BLaER1 treated with 17β-estradiol and CSF1 and Interleukin-3, amounts not matched to agents 10 nM and 100 nM (cell line): ENCODE data around the gene TRMT112.

Experiments used
- H3K27ac ChIP-seq, 11 experiments: shearing (Covaris generic); formaldehyde crosslinking; 2 replicates each; pipeline ENCODE4 v1.8.1; 2022
- H3K27me3 ChIP-seq, 11 experiments: shearing (Covaris generic); formaldehyde crosslinking; 2 replicates each; pipeline ENCODE4 v1.8.1; 2022
- H3K36me3 ChIP-seq, 11 experiments: shearing (Covaris generic); formaldehyde crosslinking; 2 replicates each; pipeline ENCODE4 v1.8.1; 2022
- H3K4me1 ChIP-seq, 10 experiments: shearing (Covaris generic); formaldehyde crosslinking; 2 replicates each; pipeline ENCODE4 v1.8.1; 2022
- H3K4me2 ChIP-seq, 11 experiments: shearing (Covaris generic); formaldehyde crosslinking; 2 replicates each; pipeline ENCODE4 v1.8.1; 2022
- H3K4me3 ChIP-seq, 10 experiments: shearing (Covaris generic); formaldehyde crosslinking; 2 replicates each; pipeline ENCODE4 v1.8.1; 2022
- H3K9ac ChIP-seq, 11 experiments: shearing (Covaris generic); formaldehyde crosslinking; 2 replicates each; pipeline ENCODE4 v1.8.1; 2022
- H3K9me3 ChIP-seq, 11 experiments: shearing (Covaris generic); formaldehyde crosslinking; replicated peaks in 1 of 11; 2 replicates each; pipeline ENCODE4 v1.8.1; 2022
- H4K20me1 ChIP-seq, 11 experiments: shearing (Covaris generic); formaldehyde crosslinking; 2 replicates each; pipeline ENCODE4 v1.8.1; 2022
- Cebpa-rat ChIP-seq, 11 experiments: shearing (Covaris generic); IDR thresholded peaks; 2 replicates each; pipeline ENCODE4 v1.8.1; 2022

The TRMT112 gene

DNA sequence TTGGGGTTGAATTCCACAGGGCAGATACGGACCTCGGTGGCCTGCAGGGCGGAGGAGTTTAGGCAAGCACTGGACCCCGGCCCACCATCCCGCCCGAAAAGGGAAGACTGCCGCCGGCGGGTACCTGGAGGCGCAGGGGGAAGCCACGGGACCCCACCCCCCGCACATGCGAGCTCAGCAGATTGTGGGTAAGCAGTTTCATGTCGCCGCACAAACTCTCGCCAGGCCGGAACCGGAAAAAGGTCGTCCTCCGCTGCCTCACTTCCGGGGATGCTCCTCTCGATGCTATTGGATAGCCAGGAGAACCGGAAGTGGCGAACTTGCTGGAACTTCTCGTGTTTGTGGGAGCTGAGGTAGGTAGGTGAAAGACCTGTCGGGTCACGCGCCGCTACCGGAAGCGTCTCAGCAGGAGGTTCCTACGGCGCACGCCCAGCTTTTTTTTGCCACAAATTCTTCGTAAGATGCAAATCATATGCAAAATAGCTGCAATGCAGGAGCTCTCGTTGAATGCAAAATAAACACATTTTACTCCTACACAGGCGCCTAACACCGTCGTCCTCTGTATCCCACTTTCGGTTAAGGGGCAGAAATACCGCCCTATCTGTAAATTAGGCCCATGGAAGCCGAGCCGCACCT is at the start of gene TRMT112:
Gene TRMT112, minus strand, starts transcription at position 235 of the 636 bp plus-strand sequence. Its CDS starts 33 bp downstream, at position 202.
- Histone ChIP-seq H3K4me3 (peak within 1 kb of the TSS; percentile 73 to 92 (median 81)), H4K20me1 (peaks cover 8 to 47% (median 40%) of the 10 kb centered on the region in 11 experiments; a peak in 20 of 22 replicates), H3K27ac (peak within 1 kb of the TSS; percentile 86 to 94 (median 89)), H3K4me1 (peaks cover 24 to 66% (median 46%) of the 10 kb centered on the region in 10 experiments), H3K9me3 (no peaks in the 10 kb centered on the region), H3K27me3 (no peaks in the 10 kb centered on the region), H3K4me2 (peak within 1 kb of the TSS; percentile 86 to 97 (median 94)), H3K9ac (peak within 1 kb of the TSS; percentile 81 to 94 (median 85)), H3K36me3 (peaks cover 38 to 66% (median 53%) of the 10 kb centered on the region in 11 experiments)
- TF ChIP-seq Cebpa-rat (IDR thresholded peaks at IDR 0.05) = no peak

DNA sequence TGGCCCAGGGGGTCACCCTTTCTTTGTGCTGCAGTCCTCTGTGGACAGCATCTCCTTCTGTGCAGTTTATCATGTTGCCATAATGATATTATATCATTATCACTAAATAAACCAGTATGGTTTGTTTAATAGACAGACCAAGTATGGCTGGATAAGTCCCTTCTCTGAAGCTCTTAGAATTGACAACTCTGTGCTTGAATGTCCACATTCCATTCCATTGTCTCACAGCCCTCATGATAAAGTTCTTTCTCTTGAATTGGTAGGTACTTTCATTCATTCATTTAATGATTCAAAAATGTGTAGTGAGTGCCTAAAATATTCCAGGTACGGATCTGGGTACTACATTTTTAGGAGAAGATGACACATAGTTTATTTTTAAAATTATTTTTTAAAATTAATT is 49.4 kb upstream of the TRMT112 start:
- H3K9me3 ChIP-seq = peaks cover 0 to 9% (median 5%) of the 10 kb centered on the region in 11 experiments; a peak in 7 of 22 replicates
- no peak overlapping the region for H3K27ac ChIP-seq
- H3K27me3 ChIP-seq = no peaks in the 10 kb centered on the region
- no peak for TF ChIP-seq Cebpa-rat (IDR thresholded peaks at IDR 0.05)
- H3K4me2 ChIP-seq = no peak overlapping the region
- H3K4me1 ChIP-seq = peaks cover 5 to 41% (median 33%) of the 10 kb centered on the region in 10 experiments; a peak in 19 of 20 replicates
- H4K20me1 ChIP-seq = peaks cover 0 to 9% (median 0%) of the 10 kb centered on the region in 11 experiments; a peak in 5 of 22 replicates
- no peak overlapping the region for H3K4me3 ChIP-seq
- no peak overlapping the region for H3K9ac ChIP-seq
- H3K36me3 ChIP-seq = peaks cover 75 to 90% (median 82%) of the 10 kb centered on the region in 11 experiments

DNA sequence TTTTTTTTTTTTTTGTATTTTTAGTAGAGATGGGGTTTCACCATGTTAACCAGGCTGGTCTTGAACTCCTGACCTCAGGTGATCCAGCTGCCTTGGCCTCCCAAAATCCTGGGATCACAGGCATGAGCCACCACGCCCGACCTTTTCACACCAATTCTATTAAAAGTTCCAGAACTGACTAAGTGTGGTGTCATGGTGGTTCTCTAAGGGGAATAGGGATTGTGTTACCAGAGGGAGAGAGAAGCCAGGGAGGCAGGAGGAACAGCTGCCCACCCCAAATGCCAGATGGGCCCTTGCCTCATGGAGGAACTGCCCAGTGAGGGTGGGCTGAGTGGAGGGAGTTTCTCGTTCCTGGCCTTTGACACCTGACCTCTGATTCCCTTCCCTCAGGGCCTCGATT is 47.6 kb upstream of the TRMT112 start:
- Histone ChIP-seq H3K27ac (peak overlapping the region in 4 of 11 experiments; percentile 10 to 32 (median 22); a peak in 5 of 22 replicates), H3K9me3 (peaks cover 0 to 6% (median 5%) of the 10 kb centered on the region in 11 experiments; a peak in 7 of 22 replicates), H3K27me3 (no peaks in the 10 kb centered on the region), H3K4me3 (no peak overlapping the region), H3K36me3 (peaks cover 77 to 92% (median 84%) of the 10 kb centered on the region in 11 experiments), H3K4me2 (peak overlapping the region in 8 of 11 experiments; percentile 17 to 60 (median 40); a peak in 11 of 22 replicates), H3K9ac (no peak overlapping the region; a peak in 1 of 22 replicates), H3K4me1 (peaks cover 12 to 41% (median 31%) of the 10 kb centered on the region in 10 experiments), H4K20me1 (peaks cover 0 to 20% (median 11%) of the 10 kb centered on the region in 11 experiments; a peak in 13 of 22 replicates)
- TF ChIP-seq Cebpa-rat (IDR thresholded peaks at IDR 0.05) = no peak

DNA sequence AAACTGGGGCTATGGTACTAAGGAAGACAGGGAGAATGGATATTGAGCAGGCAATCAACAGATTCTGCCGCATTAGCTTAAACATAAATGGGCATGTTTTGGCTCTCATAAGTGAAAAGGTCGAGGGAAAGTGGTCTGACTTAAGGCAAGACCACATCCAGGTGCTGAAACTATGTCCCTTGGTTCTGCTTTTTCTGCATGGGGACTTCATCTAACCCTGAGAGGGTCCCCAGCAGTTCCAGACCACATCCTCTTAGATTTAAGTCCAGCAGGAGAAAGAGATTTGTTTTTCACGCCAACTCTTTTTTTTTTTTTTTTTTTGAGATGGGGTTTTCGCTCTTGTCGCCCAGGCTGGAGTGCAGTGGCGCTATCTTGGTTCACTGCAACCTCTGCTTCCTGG is 47.1 kb upstream of the TRMT112 start:
- H3K9me3 ChIP-seq = peaks cover 0 to 2% (median 1%) of the 10 kb centered on the region in 11 experiments; a peak in 7 of 22 replicates
- no peak overlapping the region for H3K4me3 ChIP-seq
- no peak for TF ChIP-seq Cebpa-rat (IDR thresholded peaks at IDR 0.05)
- H3K36me3 ChIP-seq = peaks cover 72 to 87% (median 79%) of the 10 kb centered on the region in 11 experiments
- H3K27me3 ChIP-seq = no peaks in the 10 kb centered on the region
- H4K20me1 ChIP-seq = peaks cover 0 to 25% (median 15%) of the 10 kb centered on the region in 11 experiments; a peak in 13 of 22 replicates
- peaks cover 16 to 42% (median 35%) of the 10 kb centered on the region in 10 experiments for H3K4me1 ChIP-seq
- H3K27ac ChIP-seq = 0 out of 22 replicates have a peak overlapping the region, but pooled peaks of 1 of the 11 experiments have one; percentile 10
- H3K4me2 ChIP-seq = peak overlapping the region in 9 of 11 experiments; percentile 17 to 60 (median 38); a peak in 14 of 22 replicates
- H3K9ac ChIP-seq = no peak overlapping the region; a peak in 1 of 22 replicates

DNA sequence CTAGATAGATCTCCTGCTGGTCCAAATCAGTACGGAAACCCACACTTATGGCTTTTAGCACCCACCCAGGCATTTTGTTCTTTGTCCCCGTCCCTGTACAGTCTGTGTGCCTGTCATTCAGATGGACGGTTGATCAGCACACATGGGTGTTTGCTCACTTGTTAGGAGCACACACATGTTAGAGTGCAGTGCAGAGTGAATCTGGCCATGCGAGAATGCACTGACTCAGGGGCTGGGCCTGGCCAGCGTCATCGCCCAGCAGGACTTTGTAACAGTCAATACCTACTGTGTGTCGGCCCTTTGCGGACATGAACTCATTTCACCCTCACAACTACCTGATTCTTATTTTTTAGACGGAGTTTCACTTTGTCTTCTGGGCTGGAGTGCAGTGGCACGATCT is 45.0 kb upstream of the TRMT112 start:
- Histone ChIP-seq H3K4me1 (peaks cover 33 to 62% (median 54%) of the 10 kb centered on the region in 10 experiments), H3K36me3 (peaks cover 57 to 66% (median 62%) of the 10 kb centered on the region in 11 experiments), H3K9me3 (no peaks in the 10 kb centered on the region), H4K20me1 (peaks cover 0 to 26% (median 15%) of the 10 kb centered on the region in 11 experiments; a peak in 13 of 22 replicates), H3K4me3 (no peak overlapping the region), H3K27me3 (no peaks in the 10 kb centered on the region), H3K27ac (no peak overlapping the region), H3K4me2 (no peak overlapping the region), H3K9ac (0 out of 22 replicates have a peak overlapping the region, but pooled peaks of 1 of the 11 experiments have one; percentile 33)
- TF ChIP-seq Cebpa-rat (IDR thresholded peaks at IDR 0.05) = no peak

DNA sequence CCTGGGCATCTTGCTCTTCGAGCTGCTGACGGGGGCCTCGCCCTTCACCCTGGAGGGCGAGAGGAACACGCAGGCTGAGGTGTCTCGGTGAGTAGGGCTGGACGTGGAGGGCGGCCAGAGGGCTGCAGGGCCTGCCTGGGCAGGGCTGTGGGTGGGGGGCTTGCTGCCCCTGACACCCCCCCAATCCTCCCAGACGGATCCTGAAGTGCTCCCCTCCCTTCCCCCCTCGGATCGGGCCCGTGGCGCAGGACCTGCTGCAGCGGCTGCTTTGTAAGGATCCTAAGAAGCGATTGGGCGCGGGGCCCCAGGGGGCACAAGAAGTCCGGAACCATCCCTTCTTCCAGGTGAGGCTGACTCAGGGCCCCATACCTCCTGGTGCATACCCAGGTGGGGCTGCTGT is 44.3 kb upstream of the TRMT112 start:
- Histone ChIP-seq H3K36me3 (peaks cover 50 to 59% (median 56%) of the 10 kb centered on the region in 11 experiments), H3K4me2 (peak overlapping the region in 2 of 11 experiments; percentile 99 to 100; a peak in 2 of 22 replicates), H3K9me3 (no peaks in the 10 kb centered on the region), H3K4me3 (no peak overlapping the region), H3K9ac (no peak overlapping the region), H3K27ac (0 out of 22 replicates have a peak overlapping the region, but pooled peaks of 1 of the 11 experiments have one; percentile 7), H3K4me1 (peaks cover 39 to 68% (median 61%) of the 10 kb centered on the region in 10 experiments), H4K20me1 (peaks cover 0 to 26% (median 15%) of the 10 kb centered on the region in 11 experiments; a peak in 13 of 22 replicates), H3K27me3 (no peaks in the 10 kb centered on the region)
- no peak for TF ChIP-seq Cebpa-rat (IDR thresholded peaks at IDR 0.05)

DNA sequence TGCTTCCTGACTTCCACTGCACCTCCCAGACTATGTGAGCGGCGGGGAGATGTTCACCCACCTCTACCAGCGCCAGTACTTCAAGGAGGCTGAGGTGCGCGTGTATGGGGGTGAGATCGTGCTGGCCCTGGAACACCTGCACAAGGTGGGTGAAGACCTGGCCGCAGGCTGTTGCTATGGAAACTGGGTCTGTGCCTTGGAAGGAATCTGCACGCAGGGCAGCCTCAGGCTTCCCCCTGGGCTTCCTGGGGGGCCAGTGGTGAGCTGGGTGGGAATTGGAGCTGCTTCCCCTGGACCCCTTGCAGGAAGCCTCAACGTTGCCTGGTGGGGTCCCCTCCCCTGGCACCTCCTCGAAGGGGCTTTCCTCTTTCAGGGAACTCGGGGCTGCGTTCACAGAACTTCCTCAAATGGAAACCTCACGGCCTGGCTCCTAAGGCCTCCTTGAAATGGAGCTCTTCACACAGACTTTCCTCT is 43.1 kb upstream of the TRMT112 start:
- peak overlapping the region in 6 of 11 experiments; percentile 5 to 46 (median 18); a peak in 5 of 22 replicates for H3K27ac ChIP-seq
- peak overlapping the region in 8 of 11 experiments; percentile 8 to 86 (median 61); a peak in 11 of 22 replicates for H3K9ac ChIP-seq
- no peaks in the 10 kb centered on the region for H3K9me3 ChIP-seq
- no peaks in the 10 kb centered on the region for H3K27me3 ChIP-seq
- H3K4me1 ChIP-seq = peaks cover 51 to 80% (median 72%) of the 10 kb centered on the region in 10 experiments
- peaks cover 0 to 26% (median 15%) of the 10 kb centered on the region in 11 experiments; a peak in 13 of 22 replicates for H4K20me1 ChIP-seq
- peak overlapping the region; percentile 93 to 100 (median 99) for H3K4me2 ChIP-seq
- no peak for TF ChIP-seq Cebpa-rat (IDR thresholded peaks at IDR 0.05)
- H3K4me3 ChIP-seq = peak overlapping the region; percentile 66 to 88 (median 84)
- peaks cover 38 to 47% (median 44%) of the 10 kb centered on the region in 11 experiments for H3K36me3 ChIP-seq

DNA sequence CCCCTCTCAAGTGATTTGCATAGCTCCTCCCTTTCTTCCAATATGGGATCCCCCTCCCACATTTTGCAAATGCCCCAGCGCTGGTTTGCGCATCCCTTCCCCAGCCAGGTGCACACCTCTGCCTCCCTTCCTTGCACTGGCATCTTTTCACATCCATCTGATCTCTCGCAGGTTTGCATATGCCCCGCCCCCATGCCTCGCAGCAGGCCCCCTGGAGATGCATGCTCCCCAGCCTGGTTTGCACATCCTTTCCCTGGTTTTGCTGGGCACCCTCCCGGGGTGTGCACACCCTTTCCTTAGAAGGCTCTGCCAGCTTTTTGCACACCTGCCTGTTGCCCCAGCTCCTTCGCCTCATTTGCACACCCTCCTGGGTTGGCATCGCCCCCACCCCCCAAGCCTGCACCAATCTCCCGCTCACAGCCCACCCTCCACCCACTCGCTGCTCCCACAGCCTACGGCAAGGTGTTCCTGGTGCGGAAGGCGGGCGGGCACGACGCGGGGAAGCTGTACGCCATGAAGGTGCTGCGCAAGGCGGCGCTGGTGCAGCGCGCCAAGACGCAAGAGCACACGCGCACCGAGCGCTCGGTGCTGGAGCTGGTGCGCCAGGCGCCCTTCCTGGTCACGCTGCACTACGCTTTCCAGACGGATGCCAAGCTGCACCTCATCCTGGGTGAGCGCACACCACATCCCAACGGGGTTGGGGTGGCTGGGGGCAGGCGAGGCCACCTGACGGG is 42.5 kb upstream of the TRMT112 start:
- Histone ChIP-seq H4K20me1 (peaks cover 0 to 26% (median 15%) of the 10 kb centered on the region in 11 experiments; a peak in 13 of 22 replicates), H3K27me3 (no peaks in the 10 kb centered on the region), H3K4me2 (peak overlapping the region; percentile 93 to 100 (median 99)), H3K9ac (peak overlapping the region; percentile 73 to 88 (median 84); a peak in 20 of 22 replicates), H3K9me3 (no peaks in the 10 kb centered on the region), H3K27ac (peak overlapping the region in 3 of 11 experiments; percentile 70 to 82 (median 78); a peak in 3 of 22 replicates), H3K36me3 (peaks cover 32 to 41% (median 38%) of the 10 kb centered on the region in 11 experiments), H3K4me1 (peaks cover 56 to 80% (median 73%) of the 10 kb centered on the region in 10 experiments), H3K4me3 (peak overlapping the region; percentile 66 to 88 (median 84))
- no peak for TF ChIP-seq Cebpa-rat (IDR thresholded peaks at IDR 0.05)
